ENCODE data around the gene ANKK1.

DNA sequence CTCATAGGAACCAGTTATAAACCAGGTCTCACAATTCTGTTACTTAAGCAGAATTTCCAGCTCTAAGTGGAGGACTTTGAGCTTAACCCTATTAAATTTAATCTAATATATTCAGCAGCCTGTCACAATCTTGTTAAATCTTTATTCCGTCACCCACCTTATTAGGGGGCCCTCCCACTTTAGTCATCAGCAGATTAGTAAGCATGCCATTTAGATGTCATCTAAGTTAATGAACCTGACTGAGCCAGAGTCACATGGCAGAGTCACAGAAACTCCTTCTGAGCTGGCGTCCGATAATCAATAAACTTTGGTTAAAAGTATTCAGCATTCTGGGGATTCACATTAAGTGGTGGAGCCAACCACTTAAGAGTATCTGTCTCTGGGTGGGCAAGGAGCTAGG, 38.1 kb upstream of the ANKK1 start:
- TF ChIP-seq, protein P1, sequence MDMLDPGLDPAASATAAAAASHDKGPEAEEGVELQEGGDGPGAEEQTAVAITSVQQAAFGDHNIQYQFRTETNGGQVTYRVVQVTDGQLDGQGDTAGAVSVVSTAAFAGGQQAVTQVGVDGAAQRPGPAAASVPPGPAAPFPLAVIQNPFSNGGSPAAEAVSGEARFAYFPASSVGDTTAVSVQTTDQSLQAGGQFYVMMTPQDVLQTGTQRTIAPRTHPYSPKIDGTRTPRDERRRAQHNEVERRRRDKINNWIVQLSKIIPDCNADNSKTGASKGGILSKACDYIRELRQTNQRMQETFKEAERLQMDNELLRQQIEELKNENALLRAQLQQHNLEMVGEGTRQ (IDR thresholded peaks at IDR 0.05; ENCODE audit: borderline replicate concordance, low read depth, low read length): no peak
- TF ChIP-seq CHD2 (IDR thresholded peaks at IDR 0.05; ENCODE audit: borderline replicate concordance, low read depth, low read length) (no peak), FOXM1 (IDR thresholded peaks at IDR 0.05; ENCODE audit: low read depth, low read length) (no peak), LARP7 (IDR thresholded peaks at IDR 0.05) (no peak), ZBTB4 (CRISPR knock-in tag; IDR thresholded peaks at IDR 0.05) (no peak), HDAC6 (IDR thresholded peaks at IDR 0.05; ENCODE audit: unreplicated experiment) (no peak)

Measured in GM12878 (cell line).